ENCODE data around the gene BRWD1. TPM values are rescaled to one million over a fixed set of nuclear protein-coding genes. Genes with fewer than 3 reads are reported as not detected.

Gene BRWD1
- total RNA-seq, 2 experiments from 2014 or later = 84.7 to 92.2 TPM

DNA sequence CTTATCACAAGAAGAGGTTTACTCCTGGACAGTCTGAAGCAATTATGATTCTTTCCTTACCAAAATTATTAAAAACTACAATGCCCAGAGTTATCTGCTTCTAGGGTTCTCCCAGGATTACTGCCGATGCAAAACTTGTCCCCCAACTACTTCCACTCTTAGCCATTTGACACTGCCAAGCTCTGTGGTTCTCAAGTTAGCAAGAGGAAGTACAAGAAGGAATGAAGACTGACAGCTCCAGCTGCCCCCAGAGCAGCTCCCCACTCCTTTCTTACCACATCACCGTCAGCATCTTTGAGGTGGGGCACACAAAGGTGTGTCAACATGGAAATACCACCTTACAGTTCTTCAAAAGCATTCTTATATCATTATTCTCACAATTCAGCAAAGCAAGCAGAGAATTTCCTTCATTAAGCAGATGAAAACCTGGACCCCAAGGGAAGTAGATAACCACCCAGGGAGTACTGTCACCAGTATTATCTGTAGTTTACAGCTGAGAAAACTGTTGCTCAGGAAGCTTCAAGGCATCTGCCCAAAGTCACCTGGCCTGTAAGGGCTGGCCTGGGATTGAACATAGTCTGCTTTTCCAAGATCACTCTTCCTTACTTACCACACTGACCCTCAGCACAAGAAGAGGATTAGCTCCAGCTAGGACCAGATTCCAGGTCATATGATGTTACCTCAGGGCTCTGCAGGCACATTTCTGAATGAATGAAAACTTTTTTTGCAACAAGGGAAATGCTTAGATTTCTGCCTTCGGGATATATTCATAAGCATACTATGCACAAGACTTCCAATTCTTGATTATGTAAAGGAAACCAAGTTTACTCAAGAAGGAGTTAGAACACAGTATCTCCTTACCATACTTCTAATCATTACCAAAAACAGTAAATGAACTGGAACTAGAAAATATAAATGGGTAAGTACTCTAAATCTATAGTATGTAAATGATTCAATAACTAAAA is 139.4 kb downstream of the BRWD1 start:
- no peak overlapping the region for H3K27ac Mint-ChIP-seq
- intact Hi-C loops (cut with DNase I, micrococcal nuclease) = loop anchor here (1.0 to 10.0 kb wide), 2 partner anchors 441 to 669 kb away; no protein-coding TSS in a partner anchor
- peaks cover 54% of the 10 kb centered on the region for H3K36me3 Mint-ChIP-seq (ENCODE audit: low read depth)
- CTCF ChIA-PET = no interaction called here
- no peaks in the 10 kb centered on the region for H3K9me3 ChIP-seq (ENCODE audit: control insufficient read depth in 1 of 2, insufficient read depth in 1 of 2, low read length in 2 of 2)
- H3K27ac ChIP-seq (ENCODE audit: low read depth in 1 of 2, low read length in 2 of 2) = no peak overlapping the region
- no peak overlapping the region for H3K4me3 Mint-ChIP-seq
- no peak overlapping the region for H3K4me3 ChIP-seq (ENCODE audit: low read length)
- no peak for DNase-seq
- no peaks in the 10 kb centered on the region for H3K27me3 Mint-ChIP-seq
- peaks cover 51% of the 10 kb centered on the region for H3K36me3 ChIP-seq (ENCODE audit: insufficient read depth, low read length)
- H3K9me3 Mint-ChIP-seq = no peaks in the 10 kb centered on the region
- TF ChIP-seq, protein P1, sequence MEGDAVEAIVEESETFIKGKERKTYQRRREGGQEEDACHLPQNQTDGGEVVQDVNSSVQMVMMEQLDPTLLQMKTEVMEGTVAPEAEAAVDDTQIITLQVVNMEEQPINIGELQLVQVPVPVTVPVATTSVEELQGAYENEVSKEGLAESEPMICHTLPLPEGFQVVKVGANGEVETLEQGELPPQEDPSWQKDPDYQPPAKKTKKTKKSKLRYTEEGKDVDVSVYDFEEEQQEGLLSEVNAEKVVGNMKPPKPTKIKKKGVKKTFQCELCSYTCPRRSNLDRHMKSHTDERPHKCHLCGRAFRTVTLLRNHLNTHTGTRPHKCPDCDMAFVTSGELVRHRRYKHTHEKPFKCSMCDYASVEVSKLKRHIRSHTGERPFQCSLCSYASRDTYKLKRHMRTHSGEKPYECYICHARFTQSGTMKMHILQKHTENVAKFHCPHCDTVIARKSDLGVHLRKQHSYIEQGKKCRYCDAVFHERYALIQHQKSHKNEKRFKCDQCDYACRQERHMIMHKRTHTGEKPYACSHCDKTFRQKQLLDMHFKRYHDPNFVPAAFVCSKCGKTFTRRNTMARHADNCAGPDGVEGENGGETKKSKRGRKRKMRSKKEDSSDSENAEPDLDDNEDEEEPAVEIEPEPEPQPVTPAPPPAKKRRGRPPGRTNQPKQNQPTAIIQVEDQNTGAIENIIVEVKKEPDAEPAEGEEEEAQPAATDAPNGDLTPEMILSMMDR (IDR thresholded peaks at IDR 0.05) = no peak
- H3K27me3 ChIP-seq (ENCODE audit: control insufficient read depth in 1 of 2, insufficient read depth in 2 of 2, low read length in 2 of 2) = no peaks in the 10 kb centered on the region
- POLR2A ChIA-PET = no interaction called here
- H3K4me1 Mint-ChIP-seq (ENCODE audit: low read depth) = peaks cover 6% of the 10 kb centered on the region
- H3K4me1 ChIP-seq (ENCODE audit: insufficient read depth, low read length) = no peaks in the 10 kb centered on the region
- no peak for ATAC-seq (ENCODE audit: poor library complexity)

DNA sequence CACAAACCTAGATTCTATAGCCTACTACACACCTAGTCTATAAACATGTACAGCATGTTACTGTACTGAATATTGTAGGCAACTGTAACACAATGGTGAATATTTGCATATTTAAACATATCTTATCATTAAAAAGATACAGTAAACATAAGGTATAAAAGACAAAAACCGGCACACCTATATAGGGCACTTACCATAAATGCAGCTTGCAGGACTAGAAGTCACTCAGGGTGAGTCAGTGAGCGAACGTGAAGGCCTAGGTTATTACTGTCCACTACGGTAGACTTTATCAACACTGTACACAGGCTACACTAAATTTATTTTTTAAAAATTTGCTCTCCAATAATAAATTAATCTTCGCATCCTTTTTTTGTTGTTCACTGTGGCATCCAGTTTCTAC is 143.5 kb downstream of the BRWD1 start:
- no peaks in the 10 kb centered on the region for H3K4me1 Mint-ChIP-seq (ENCODE audit: low read depth)
- TF ChIP-seq, protein P1 (IDR thresholded peaks at IDR 0.05) = no peak
- intact Hi-C loops (cut with DNase I, micrococcal nuclease) = loop anchor here in 1 of 2 experiments (10.0 kb wide), 1 partner anchor 665 kb away; no protein-coding TSS in a partner anchor

DNA sequence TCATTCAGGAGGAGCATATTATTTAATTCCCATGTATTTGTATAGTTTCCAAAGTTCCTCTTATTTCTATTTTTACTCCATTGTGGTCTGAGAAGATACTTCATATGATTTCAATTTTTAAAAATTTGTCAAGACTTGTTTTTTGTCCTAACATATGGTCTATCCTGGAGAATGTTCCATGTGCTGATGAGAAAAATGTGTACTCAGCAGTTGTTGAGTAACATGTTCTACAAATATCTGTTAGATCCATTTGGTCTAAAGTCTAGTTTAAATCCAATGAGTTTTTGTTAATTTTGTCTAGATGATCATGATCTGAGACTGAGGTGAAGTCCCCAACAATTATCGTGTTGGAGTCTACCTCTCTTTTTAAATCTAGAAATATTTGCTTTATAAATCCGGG is 144.6 kb downstream of the BRWD1 start:
- Histone ChIP-seq H3K4me1 (ENCODE audit: insufficient read depth, low read length) (no peaks in the 10 kb centered on the region), H3K9me3 (ENCODE audit: control insufficient read depth in 1 of 2, insufficient read depth in 1 of 2, low read length in 2 of 2) (peaks cover 0 to 12% of the 10 kb centered on the region in 2 experiments), H3K27me3 (ENCODE audit: control insufficient read depth in 1 of 2, insufficient read depth in 2 of 2, low read length in 2 of 2) (peaks cover 0 to 5% of the 10 kb centered on the region in 2 experiments), H3K36me3 (ENCODE audit: insufficient read depth, low read length) (peaks cover 13% of the 10 kb centered on the region), H3K27ac (ENCODE audit: low read depth in 1 of 2, low read length in 2 of 2) (no peak overlapping the region), H3K4me3 (ENCODE audit: low read length) (no peak overlapping the region)
- Mint-ChIP-seq H3K27me3 (no peaks in the 10 kb centered on the region), H3K4me1 (ENCODE audit: low read depth) (no peaks in the 10 kb centered on the region), H3K9me3 (peaks cover 8% of the 10 kb centered on the region), H3K36me3 (ENCODE audit: low read depth) (peaks cover 36% of the 10 kb centered on the region), H3K4me3 (no peak overlapping the region), H3K27ac (no peak overlapping the region)
- DNase-seq (no peak), ATAC-seq (ENCODE audit: poor library complexity) (no peak)
- TF ChIP-seq, protein P1 (IDR thresholded peaks at IDR 0.05) = no peak
- ChIA-PET CTCF (no interaction called here), POLR2A (no interaction called here)
- intact Hi-C loops (cut with DNase I, micrococcal nuclease) = no loop called here

More for the DNA sequence above, 143.5 kb downstream of the BRWD1 start:
- Mint-ChIP-seq H3K36me3 (ENCODE audit: low read depth) (peaks cover 42% of the 10 kb centered on the region), H3K27me3 (no peaks in the 10 kb centered on the region), H3K27ac (no peak overlapping the region), H3K9me3 (peaks cover 5% of the 10 kb centered on the region), H3K4me3 (no peak overlapping the region)
- ChIA-PET POLR2A (no interaction called here), CTCF (no interaction called here)
- peaks cover 21% of the 10 kb centered on the region for H3K36me3 ChIP-seq (ENCODE audit: insufficient read depth, low read length)
- H3K4me1 ChIP-seq (ENCODE audit: insufficient read depth, low read length) = no peaks in the 10 kb centered on the region
- DNase-seq (no peak), ATAC-seq (ENCODE audit: poor library complexity) (no peak)
- H3K27ac ChIP-seq (ENCODE audit: low read depth in 1 of 2, low read length in 2 of 2) = no peak overlapping the region
- no peaks in the 10 kb centered on the region for H3K27me3 ChIP-seq (ENCODE audit: control insufficient read depth in 1 of 2, insufficient read depth in 2 of 2, low read length in 2 of 2)
- H3K9me3 ChIP-seq (ENCODE audit: control insufficient read depth in 1 of 2, insufficient read depth in 1 of 2, low read length in 2 of 2) = peaks cover 0 to under 1% of the 10 kb centered on the region in 2 experiments
- H3K4me3 ChIP-seq (ENCODE audit: low read length) = no peak overlapping the region

All from CD4-positive, alpha-beta T cell (primary cell).